ENCODE results near the gene SIPA1L2. TPM values are rescaled to one million over a fixed set of nuclear protein-coding genes. Genes with fewer than 3 reads are reported as not detected.
"Not testable (repeated sequence)": the region's sequence is repeated elsewhere in the genome, so short reads cannot be mapped to it uniquely, and the experiment has no call there.

The SIPA1L2 gene
- total RNA-seq, 1 donor from 2014 or later, result 1.4 TPM

DNA sequence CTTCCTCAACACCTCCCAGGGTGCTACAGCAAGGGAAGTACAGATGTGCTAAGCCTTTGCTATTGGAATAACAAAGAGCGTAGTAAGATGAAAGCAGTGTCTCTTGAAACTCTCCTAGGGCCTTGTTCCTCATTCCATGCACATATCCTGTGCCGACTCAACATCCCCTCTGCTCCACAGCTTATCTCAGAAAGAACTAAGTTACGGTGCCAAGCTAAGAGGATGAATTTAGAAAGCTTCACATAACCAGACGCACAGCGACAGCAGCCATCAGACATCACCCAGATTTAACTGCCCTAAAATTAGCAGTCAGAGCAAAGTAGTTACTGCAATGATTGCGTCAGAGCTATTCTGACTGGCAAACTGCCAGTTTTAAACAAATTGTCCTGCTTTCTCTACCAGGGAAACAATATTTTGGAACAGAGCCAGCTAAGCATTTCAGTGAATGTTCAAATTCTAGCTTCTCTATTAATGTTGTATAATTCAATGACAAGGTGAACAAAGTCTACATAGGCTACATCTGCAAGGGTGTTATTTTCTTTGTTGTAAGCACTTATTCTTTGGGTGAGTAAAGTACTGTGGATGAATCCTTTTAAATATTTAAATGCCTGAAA is 9.5 kb downstream of the SIPA1L2 start:
- intact Hi-C loops (cut with micrococcal nuclease), result no loop called here

GRCh38 chr1:232617237-232617636 is 12.7 kb downstream of the SIPA1L2 start:
- intact Hi-C loops (cut with micrococcal nuclease), result no loop called here

- intact Hi-C loops (cut with micrococcal nuclease), result no loop called here
These were observed 14.6 kb downstream of the SIPA1L2 start for GRCh38 chr1:232615306-232615800.

DNA sequence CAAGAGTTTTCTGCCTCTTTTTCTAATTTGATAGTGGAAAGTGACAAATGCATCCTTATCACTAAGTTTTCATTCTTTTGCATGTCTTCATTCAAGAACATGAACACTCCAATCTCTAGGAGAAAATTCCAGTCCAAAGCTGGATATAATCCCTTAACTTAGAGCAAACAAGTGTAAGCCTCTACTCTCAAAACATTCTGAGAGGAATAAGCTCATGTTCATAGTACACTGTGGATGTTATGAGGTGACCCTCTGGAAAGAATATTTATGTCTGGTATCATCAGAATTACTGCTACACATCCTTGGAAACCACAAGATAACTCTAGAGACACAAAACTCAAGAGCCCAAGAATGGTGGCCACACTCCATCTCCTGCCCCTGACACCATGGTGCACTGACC is 15.1 kb downstream of the SIPA1L2 start:
- intact Hi-C loops (cut with micrococcal nuclease), result no loop called here

- intact Hi-C loops (cut with micrococcal nuclease), result no loop called here
These were observed 16.1 kb downstream of the SIPA1L2 start for GRCh38 chr1:232613752-232614381.

DNA sequence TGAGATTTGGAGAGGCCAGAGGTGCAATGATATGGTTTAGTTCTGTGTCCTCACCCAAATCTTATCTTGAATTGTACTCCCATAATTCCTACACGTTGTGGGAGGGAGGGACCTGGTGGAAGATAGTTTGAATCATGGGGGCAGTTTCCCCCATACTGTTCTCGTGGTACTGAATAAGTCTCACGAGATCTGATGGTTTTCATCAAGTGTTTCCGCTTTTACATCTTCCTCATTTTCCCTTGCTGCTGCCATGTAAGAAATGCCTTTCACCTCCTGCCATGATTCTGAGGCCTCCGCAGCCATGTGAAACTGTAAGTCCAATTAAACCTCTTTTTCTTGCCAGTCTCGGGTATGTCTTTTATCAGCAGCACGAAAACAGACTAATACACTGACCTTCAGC is 17.1 kb downstream of the SIPA1L2 start:
- intact Hi-C loops (cut with micrococcal nuclease), result not testable (repeated sequence)

- intact Hi-C loops (cut with micrococcal nuclease), result no loop called here
These were observed 18.1 kb downstream of the SIPA1L2 start for GRCh38 chr1:232611834-232612233.

DNA sequence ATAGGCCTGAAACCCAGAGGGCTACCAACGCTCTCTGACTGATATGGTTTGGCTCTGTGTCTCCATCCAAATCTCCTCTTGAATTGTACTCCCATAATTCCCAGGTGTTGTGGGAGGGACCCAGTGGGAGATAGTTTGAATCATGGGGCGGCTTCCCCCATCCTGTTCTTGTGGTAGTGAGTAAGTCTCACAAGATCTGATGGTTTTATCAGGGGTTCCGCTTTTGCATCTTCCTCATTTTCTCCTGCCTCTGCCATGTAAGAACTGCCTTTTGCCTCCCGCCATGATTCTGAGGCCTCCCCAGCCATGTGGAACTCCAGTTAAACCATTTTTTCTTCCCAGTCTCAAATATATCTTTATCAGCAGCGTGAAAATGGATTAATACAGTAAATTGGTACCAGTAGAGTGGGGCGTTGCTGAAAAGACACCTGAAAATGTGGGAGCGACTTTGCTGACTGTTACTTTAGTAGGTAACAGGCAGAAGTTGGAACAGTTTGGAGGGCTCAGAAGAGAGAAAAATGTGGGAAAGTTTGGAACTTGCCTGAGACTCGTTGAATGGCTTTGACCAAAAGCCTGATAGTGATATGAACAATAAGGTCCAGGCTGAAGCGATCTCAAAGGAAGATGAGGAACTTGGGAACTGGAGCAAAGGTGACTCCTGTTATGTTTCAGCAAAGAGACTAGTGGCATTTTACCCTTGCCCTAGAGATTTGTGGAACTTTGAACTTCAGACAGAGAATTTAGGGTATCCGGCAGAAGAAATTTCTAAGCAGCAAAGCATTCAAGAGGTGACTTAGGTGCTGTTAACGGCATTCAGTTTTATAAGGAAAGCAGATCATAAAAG is 18.8 kb downstream of the SIPA1L2 start:
- intact Hi-C loops (cut with micrococcal nuclease), result not testable (repeated sequence)

- intact Hi-C loops (cut with micrococcal nuclease), result no loop called here
These were observed 19.6 kb downstream of the SIPA1L2 start for GRCh38 chr1:232610192-232610901.

- intact Hi-C loops (cut with micrococcal nuclease), result no loop called here
These were observed 21.5 kb downstream of the SIPA1L2 start for GRCh38 chr1:232608427-232608826.

DNA sequence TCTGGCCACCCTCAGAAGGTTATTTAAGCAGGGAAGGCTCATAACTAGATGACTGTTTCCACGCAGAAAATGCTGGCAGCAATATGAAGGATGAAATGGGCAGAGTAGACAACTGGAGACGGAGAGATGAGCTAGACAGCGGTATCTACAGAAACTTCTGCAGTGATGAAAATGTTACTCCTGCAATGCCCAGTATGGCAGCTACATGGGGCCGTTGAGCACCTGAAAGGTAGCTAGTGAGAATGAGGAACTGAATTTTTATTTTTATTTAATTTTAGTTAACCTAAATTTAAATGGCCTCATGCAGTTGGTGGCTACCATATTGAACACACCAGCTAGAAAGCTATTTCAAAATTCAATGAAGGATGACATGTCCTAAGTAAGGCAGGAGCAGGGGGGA is 27.3 kb downstream of the SIPA1L2 start:
- intact Hi-C loops (cut with micrococcal nuclease), result loop anchor here (2.0 kb wide), 1 partner anchor 24 kb away; no protein-coding TSS in a partner anchor

GRCh38 chr1:232600424-232601258 is 29.3 kb downstream of the SIPA1L2 start:
- intact Hi-C loops (cut with micrococcal nuclease), result no loop called here

GRCh38 chr1:232599178-232600041 is 30.5 kb downstream of the SIPA1L2 start:
- intact Hi-C loops (cut with micrococcal nuclease), result loop anchor here (5.0 kb wide), 1 partner anchor 72 kb away; no protein-coding TSS in a partner anchor

DNA sequence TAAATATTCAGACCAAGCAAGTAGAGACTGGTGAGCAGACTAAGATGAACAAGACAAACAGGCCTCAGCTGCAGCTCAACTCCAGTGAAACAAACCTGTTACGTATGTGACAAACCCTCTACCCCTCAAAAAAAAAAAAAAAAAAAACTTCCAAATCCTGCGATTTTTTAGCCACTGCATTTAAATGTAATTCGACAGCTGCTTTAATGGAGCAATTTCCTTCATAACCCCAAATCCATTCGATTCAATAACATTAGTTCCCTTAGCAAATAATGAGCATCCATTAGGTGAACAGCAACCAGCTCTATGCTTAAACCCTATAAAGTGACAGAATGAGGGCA is 31.1 kb downstream of the SIPA1L2 start:
- intact Hi-C loops (cut with micrococcal nuclease), result loop anchor here (5.0 kb wide), 1 partner anchor 72 kb away; no protein-coding TSS in a partner anchor

DNA sequence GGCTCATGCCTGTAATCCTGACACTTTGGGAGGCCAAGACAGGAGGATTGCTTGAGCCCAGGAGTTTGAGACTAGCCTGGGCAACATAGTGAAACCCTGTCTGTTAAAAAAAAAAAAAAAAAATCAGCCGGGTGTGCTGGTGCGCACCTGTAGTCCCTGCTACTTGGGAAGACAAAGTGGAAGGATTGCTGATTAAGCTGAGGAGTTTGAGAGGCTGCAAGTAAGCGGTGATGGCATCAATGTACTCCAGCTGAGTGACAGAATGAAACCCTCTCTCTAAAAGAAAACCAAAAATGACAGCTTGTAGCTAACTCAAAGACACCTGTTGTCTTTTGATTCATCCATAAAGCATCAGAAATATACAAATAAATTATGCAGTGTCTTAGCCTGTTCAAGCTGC is 31.8 kb downstream of the SIPA1L2 start:
- intact Hi-C loops (cut with micrococcal nuclease), result loop anchor here (5.0 kb wide), 1 partner anchor 71 kb away; no protein-coding TSS in a partner anchor

DNA sequence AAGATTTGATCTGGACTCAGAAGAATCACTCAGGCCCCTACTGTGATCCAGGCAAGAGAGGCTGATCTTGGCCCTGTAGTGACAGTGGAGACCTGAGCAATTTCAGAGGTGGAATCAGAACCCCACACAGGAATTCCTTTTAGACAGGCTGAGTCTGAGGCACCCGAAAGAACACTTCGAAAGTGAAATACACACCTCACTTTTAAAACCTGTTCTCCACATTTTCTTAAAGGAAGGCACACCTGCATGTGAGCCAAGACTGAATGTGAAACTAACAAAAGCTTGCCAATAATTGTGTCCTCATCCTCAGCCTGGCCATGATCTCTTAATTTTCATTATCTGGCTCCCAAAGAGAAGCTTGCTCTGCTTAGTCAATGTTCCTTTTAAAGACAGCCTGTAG is 32.2 kb downstream of the SIPA1L2 start:
- intact Hi-C loops (cut with micrococcal nuclease), result loop anchor here (1.0 to 5.0 kb wide), 2 partner anchors 19 to 70 kb away; no protein-coding TSS in a partner anchor

DNA sequence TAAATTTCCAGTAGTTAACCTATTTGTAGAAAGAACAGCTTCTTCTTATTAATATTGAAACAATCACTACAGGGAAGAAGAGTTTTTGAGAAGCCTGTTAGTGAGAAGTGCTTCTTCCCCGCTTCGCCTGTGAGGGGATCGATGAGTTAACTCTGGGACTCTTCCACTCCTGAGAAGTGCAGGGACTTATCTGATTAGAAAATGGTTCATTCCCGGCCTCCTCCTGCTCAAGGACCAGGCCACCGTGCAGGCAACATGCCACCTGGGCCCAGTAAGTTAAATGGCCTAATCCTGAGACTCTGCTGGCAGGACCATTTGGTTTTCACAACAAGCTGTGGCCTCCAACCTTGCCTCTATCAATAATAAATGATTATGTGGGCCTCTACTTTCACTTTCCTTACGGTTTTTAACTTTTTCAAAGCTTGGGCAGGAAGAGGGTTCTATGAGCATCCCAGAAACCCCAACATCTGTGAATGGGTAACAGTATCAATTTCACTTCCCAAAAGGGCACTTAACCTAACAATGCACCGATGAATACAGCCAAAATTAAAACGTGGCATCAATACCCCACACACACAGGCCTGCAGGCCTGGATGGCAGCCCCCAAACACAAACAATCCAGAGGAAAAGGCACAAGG is 33.1 kb downstream of the SIPA1L2 start:
- intact Hi-C loops (cut with micrococcal nuclease), result loop anchor here (1.0 to 5.0 kb wide), 2 partner anchors 18 to 69 kb away; no protein-coding TSS in a partner anchor

DNA sequence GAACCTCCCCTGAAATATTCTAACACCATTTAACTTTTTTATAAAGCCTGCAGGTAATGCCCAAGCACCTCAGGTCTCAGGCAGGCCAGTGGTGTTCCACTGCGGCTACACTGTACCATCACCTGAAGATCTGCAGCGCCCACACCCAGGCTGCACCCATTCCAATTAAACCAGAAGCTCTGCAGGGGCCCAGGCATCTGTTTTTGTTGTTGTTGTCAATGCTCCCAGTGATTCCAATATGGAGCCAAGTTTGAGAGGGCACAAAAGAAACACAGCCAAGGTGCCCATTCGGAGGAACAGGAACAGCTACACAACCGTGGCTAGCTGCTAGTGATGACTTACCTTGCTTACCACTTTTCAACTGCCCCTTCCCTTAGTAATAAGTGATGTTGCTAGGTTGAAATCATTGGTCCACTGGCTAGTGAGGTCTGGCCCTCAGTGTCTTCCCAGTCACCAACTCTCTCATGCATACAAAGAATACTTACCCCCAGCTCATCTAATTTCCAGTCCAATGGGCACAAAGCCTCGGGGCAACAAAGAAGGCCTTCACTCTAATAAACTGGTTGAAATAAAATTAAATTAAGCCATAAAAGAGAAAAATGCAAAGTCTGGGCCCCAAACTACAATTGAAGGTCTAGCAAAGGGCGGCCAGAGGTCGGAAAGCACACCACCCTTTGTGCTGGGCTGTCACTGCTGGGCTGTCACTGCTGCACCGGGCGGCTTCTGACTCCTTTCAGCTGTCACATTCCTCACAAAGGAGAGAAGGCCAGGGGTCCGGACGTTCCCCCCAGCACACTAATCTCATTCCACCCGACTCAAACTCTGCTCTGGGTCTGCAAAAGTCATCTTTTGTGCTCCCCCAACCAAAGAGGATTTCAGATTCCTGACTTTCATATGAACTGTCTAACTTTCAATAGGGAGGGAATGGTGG is 34.9 kb downstream of the SIPA1L2 start:
- intact Hi-C loops (cut with micrococcal nuclease), result loop anchor here (5.0 kb wide), 1 partner anchor 68 kb away; no protein-coding TSS in a partner anchor

Measured in T-helper 1 cell treated with Interleukin-12 subunit alpha and Interleukin-12 subunit beta and Interleukin-4 antibody, amounts not matched to agents 30 ng/mL and 1 ng/mL, for 36 hours (primary cell).